Measurements from ENCODE around the gene OSBPL3.

OSBPL3 gene

GRCh38 chr7:24858108-24858977 lies 121.6 kb downstream of the OSBPL3 start:
- DNase-seq = no peak

DNA sequence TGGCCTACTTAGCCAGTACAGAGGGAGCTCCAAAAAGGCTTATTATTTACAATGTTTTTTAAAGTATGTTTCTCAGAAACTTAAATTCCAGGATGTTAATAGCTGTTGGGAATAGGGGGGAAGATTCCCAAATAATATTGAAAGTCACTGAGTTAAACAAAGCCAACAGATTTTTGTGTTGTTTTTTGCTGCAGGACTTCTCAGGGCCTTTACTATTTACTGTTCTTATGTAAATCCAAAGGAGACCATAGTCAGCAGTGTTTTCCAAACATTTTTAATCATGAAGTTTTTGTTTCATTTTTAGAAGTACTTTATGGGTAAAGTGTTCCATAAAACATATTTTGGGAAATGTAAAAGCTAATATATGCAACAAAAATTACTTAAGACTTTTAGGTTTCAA lies 122.4 kb downstream of the OSBPL3 start:
- no peak for DNase-seq

DNA sequence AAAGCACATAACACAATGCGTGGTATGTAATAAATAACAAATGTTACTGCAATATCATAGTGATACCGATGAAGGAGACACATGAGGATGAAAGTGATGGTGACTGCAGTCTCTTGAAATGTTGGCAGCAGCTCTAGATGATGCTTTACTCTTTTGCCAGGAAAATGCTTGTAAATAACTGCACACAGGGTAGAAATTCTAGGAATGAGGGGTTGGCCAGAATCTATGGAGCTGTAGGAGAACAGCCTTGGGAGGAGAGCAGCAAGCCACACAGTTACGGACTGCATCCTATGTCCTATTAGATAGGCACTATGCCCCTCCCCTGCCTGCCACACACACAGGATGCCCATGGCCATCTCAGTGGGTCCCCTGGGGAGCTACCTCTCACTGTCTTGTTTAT lies 125.1 kb downstream of the OSBPL3 start:
- no peak for DNase-seq

DNA sequence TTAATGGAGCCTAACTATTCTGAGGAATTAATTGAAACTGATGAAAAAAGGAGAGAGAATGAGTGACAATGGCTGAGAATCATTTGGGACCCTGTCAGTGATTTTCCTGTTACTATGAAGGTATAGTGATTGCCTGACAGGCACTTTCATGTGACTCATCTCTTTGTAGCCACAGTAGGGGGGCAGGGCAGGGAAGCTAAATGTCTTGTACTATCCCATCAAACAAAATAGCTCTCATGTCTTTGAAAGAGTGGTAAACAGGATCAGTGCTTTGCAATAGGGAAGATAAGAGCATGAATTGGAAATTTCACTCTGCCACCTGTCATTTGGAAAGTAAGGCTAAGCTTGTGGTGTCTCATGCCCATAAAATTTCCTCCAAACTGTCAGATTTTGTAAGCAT lies 128.2 kb downstream of the OSBPL3 start:
- DNase-seq = no peak

DNA sequence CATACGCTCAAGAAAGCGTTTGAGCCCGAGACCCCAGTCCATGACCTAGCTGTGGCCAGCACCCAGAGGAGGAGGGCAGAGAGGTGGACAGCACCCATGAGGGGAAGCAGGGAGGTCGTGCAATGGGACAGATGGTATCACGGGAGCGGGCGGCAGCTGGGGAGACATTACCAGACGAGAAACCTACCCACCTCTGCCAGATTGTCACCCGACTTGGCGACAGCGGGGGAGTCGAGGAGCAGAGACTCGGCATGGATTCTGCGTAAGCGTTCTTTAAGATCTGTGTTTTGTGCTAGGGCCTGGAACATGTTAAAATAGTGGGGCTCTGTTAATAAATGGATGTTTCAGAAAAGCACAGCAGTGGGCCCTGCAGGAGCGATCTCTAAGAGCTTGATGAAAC lies 131.1 kb downstream of the OSBPL3 start:
- no peak for DNase-seq

- no peak for DNase-seq
Observed at GRCh38 chr7:24847754-24848153, 132.2 kb downstream of the OSBPL3 start.

GRCh38 chr7:24843821-24844434 lies 136.1 kb downstream of the OSBPL3 start:
- DNase-seq = no peak

GRCh38 chr7:24842449-24843241 lies 137.3 kb downstream of the OSBPL3 start:
- DNase-seq = no peak

DNA sequence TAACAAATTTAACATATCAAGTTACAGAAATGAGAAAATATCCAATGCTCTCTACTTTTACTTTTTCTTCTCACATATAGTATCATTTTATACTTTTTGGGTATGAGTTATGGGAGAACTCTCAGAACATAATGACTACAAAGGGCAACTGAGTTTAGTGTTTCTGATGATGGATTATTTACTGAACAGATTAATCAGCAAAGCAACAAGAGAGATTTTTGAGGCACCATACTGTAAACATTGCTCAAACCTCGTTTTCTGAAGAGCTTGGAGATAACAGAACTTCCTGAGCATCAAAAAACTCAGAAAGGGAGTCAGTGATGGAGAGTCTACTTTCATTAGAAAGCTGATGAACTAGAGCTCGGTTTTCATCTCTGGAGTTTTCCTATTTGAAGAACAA lies 137.9 kb downstream of the OSBPL3 start:
- DNase-seq = no peak

DNA sequence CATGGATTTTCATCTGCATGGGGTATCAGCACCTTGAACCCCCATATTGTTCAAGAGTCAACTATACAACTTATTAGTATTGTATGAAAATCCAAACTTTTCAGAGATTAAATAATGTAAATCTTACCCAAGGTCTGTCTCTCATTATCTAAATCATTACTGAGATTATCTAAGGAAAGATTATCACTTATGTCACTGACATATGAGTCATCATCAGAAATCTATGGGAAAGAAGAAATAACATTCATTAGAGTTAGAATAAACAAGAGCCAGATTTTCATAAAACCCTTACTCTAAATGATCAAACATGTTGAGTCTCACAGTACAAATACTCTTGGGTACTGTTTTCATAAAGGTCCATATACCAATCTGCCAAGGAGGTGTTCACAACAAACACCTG lies 139.4 kb downstream of the OSBPL3 start:
- no peak for DNase-seq

DNA sequence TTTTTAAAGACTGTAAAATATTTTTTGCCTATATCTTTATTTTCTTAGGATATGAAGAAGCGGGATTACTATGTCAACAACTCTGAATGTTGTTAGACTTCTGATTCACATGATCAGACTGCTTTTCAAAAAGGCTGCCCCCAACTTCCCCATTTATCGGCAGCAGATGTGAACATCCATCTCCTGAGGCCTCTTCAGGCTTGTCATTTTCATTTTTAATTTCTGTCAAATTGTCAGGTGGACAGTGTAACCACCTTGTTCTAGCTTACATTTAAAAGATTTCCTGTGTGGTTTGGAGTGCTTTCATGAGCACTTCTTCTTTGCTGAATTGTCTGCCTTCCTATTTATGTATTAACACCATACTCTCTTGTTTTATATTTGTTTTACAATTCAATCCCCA lies 143.9 kb downstream of the OSBPL3 start:
- DNase-seq = no peak

DNA sequence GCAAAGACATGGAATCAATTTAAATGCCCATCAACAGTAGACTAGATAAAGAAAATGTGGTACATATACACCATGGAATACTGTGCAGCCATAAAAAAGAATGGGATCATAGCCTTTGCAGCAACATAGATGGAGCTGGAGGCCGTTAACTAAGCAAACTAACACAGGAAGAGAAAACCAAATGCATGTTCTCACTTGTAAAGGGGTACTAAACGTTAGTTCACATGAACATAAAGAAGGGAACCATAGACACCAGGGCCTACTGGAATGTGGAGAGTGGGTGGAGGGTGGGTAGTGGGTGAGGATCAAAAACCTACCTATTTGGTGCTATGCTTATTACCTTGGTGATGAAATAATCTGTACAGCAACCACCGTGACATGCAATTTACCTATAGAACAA lies 144.3 kb downstream of the OSBPL3 start:
- no peak for DNase-seq

DNA sequence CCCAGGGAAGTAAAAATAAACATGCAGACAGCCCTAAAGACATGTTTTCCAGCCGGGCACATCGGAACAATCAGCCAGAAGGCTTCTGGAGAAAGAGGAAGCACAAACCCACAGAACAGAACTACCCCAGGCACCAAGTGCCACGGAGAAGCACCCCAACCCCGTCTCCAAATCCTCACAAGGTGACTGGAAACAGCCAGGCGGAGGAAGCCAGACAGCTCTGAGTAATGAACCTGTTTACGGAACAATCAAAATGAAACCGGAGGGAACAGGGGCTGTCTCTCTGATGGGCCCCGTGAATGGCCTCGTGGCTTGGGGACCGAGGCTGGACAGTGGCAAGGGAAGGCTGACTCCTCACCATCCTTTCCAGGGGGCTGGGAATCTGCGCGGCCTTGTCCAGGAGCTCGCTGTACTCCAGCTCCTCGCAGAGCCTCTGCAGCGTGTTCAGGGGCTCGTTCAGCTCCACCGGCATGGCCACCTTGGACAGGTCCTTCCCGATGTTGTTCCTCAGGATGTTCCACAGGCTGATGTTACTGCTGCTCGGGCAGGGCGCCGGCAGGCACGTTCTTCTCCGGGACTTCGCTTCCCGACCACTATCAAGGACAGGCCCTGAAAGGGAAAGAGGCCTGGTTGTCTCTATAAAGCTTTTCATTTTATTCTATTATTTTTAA lies 145.7 kb downstream of the OSBPL3 start:
- no peak for DNase-seq

DNA sequence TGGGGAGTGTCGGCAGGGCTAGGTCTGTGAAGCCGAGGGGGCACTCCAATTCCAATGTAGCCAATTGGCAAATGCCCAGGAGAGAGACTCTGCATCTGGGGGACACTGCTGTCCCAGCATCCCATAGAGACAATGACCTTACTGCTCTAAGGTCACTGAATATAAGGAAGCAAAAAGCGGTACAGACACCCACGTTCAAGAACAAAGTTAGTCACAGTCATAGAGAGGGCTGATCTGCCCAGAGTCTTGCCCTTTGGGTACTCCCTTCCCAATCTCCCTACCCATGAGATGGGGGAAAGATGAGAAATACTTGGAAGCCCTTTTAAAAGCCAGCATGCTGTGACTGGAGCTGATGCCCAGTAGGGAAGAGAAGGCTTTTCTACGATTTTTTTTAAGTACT lies 146.4 kb downstream of the OSBPL3 start:
- DNase-seq = no peak

- no peak for DNase-seq
Observed at GRCh38 chr7:24831240-24831639, 148.7 kb downstream of the OSBPL3 start.

- no peak for DNase-seq
Observed at GRCh38 chr7:24830440-24831050, 149.4 kb downstream of the OSBPL3 start.

DNA sequence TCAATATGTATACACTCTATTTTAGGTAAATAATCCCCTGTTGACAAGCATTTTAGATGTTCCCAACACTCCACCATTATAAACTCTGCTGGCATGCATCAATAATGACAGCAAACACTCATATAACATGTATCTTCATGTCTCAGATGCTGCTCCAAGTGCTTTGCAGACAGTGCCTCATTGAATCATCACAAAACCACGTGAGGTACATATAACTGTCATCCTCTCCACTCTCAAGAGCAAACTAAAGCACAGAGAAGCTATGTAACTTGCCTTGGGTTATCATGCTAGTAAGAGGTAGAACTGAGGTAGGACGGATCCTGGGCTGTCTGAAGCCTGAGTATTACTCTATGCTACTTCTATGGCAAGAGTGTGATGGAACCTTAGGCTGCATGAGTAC lies 150.2 kb downstream of the OSBPL3 start:
- DNase-seq = no peak

GRCh38 chr7:24828891-24829661 lies 150.9 kb downstream of the OSBPL3 start:
- no peak for DNase-seq

DNA sequence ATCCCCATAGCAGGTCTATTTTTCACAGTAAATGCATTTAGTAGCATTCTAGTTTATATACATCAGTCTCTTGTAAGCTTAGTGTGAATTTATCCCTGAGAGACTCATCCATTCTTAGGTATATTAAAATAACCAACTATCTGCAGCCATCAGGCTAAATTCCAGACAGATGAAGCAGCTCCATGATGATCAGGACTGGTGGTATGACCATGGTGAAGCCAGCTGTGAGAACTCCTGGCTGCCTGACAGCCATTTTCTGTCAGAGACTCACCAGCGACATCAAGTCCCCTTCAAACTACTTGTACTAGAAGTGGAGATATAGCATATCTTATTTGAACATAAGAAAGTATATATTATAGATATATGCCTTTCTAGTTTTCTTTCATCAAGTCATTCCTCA lies 152.4 kb downstream of the OSBPL3 start:
- no peak for DNase-seq

- no peak for DNase-seq
Observed at GRCh38 chr7:24827027-24827426, 153.0 kb downstream of the OSBPL3 start.

- DNase-seq = peak in 2 of 4 experiments; percentile 3 to 15
Observed at GRCh38 chr7:24826662-24827020, 153.3 kb downstream of the OSBPL3 start.

Measured in activated CD4-positive, CD25-positive, alpha-beta regulatory T cell (primary cell).